IgD-negative memory B cell (primary cell): ENCODE results near the gene RAET1E. TPM values are rescaled to one million over a fixed set of nuclear protein-coding genes. Genes with fewer than 3 reads are reported as not detected.
"Not testable (repeated sequence)": the region's sequence is repeated elsewhere in the genome, so short reads cannot be mapped to it uniquely, and the experiment has no call there.

ENCODE experiments used
- H3K27ac Mint-ChIP-seq, 3 donors: one replicate each; pipeline ENCODE4 v1.8.0; 2020 to 2022; ENCODE audit warnings: mild to moderate bottlenecking in 3 of 3, mixed read lengths in 3 of 3, moderate library complexity in 1 of 3
- H3K27me3 Mint-ChIP-seq: one replicate; pipeline ENCODE4 v1.8.0; 2021; ENCODE audit warnings: mixed read lengths
- H3K36me3 Mint-ChIP-seq: one replicate; pipeline ENCODE4 v1.8.0; 2020; ENCODE audit warnings: mild to moderate bottlenecking, mixed read lengths
- H3K4me1 Mint-ChIP-seq, 3 donors: one replicate each; pipeline ENCODE4 v1.8.0; 2020 to 2022; ENCODE audit warnings: mixed read lengths in 3 of 3, mild to moderate bottlenecking in 1 of 3
- H3K4me3 Mint-ChIP-seq, 4 donors: one replicate each; pipeline ENCODE4 v1.8.0; 2020 to 2022; ENCODE audit warnings: mild to moderate bottlenecking in 4 of 4, mixed read lengths in 4 of 4, moderate library complexity in 3 of 4
- H3K9me3 Mint-ChIP-seq, 3 donors: one replicate each; pipeline ENCODE4 v1.8.0; 2020 to 2021; ENCODE audit warnings: mixed read lengths in 3 of 3, mild to moderate bottlenecking in 1 of 3
- polyA plus RNA-seq: library from polyadenylated mRNA; unstranded; fragments of 300-500 nt; fragmentation: Illumina TruSeq; gene quantifications from one replicate; pipeline ENCODE4 v1.2.3, GENCODE V29; 2021

Gene RAET1E
- polyA plus RNA-seq, 1 donor from 2014 or later: not detected

DNA sequence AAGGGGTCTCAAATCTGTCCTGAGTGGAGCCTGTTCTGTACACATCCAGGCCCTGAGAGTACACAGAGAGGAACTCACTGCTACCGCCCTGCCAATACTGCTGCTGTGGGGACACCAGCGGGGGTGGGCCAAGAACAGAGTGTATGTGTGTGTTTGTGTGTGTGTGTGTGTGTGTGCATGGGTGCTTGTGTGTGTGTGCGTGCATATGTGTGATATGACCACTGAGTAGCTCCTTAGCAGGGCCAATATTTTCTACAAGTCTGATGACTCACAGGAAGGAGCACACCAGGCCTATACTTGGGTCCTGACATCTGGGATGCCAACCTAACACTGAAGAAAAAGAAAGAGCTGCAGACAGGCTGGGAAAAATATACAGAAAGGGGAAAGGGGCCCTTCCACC lies 1.4 kb downstream of the RAET1E start:
- H3K36me3 Mint-ChIP-seq: no peaks in the 10 kb centered on the region
- H3K27ac Mint-ChIP-seq: no peak overlapping the region
- peaks cover 0 to 5% (median 1%) of the 10 kb centered on the region in 3 donors for H3K4me1 Mint-ChIP-seq
- peaks cover 0 to 1% (median 0%) of the 10 kb centered on the region in 3 donors for H3K9me3 Mint-ChIP-seq
- H3K4me3 Mint-ChIP-seq: peak overlapping the region in 1 of 4 donors; percentile 4
- peaks cover 5% of the 10 kb centered on the region for H3K27me3 Mint-ChIP-seq

GRCh38 chr6:149895833-149896271 lies 2.1 kb downstream of the RAET1E start:
- Mint-ChIP-seq H3K27me3 (peaks cover 5% of the 10 kb centered on the region), H3K4me3 (no peak overlapping the region), H3K27ac (no peak overlapping the region)

GRCh38 chr6:149895048-149895590 lies 2.8 kb downstream of the RAET1E start:
- Mint-ChIP-seq H3K27me3 (peaks cover 5% of the 10 kb centered on the region), H3K4me1 (peaks cover 0 to 5% (median 1%) of the 10 kb centered on the region in 3 donors), H3K36me3 (no peaks in the 10 kb centered on the region), H3K27ac (no peak overlapping the region), H3K9me3 (peaks cover 0 to 1% (median 0%) of the 10 kb centered on the region in 3 donors), H3K4me3 (no peak overlapping the region)

More at GRCh38 chr6:149895833-149896271, 2.1 kb downstream of the RAET1E start:
- Mint-ChIP-seq H3K36me3 (no peaks in the 10 kb centered on the region), H3K4me1 (peaks cover 0 to 5% (median 1%) of the 10 kb centered on the region in 3 donors), H3K9me3 (peaks cover 0 to 1% (median 0%) of the 10 kb centered on the region in 3 donors)

GRCh38 chr6:149891864-149892263 lies 6.0 kb downstream of the RAET1E start:
- not testable (repeated sequence) for H3K4me1 Mint-ChIP-seq, H3K9me3 Mint-ChIP-seq, H3K36me3 Mint-ChIP-seq, H3K4me3 Mint-ChIP-seq
- Mint-ChIP-seq H3K27me3 (peaks cover 11% of the 10 kb centered on the region), H3K27ac (peak overlapping the region in 1 of 3 donors; percentile 25)

GRCh38 chr6:149891259-149891658 lies 6.7 kb downstream of the RAET1E start:
- Mint-ChIP-seq H3K27ac (no peak overlapping the region), H3K36me3 (peaks cover 2% of the 10 kb centered on the region), H3K9me3 (peaks cover 0 to 1% (median 0%) of the 10 kb centered on the region in 3 donors), H3K4me3 (no peak overlapping the region), H3K27me3 (peaks cover 11% of the 10 kb centered on the region), H3K4me1 (no peaks in the 10 kb centered on the region)

DNA sequence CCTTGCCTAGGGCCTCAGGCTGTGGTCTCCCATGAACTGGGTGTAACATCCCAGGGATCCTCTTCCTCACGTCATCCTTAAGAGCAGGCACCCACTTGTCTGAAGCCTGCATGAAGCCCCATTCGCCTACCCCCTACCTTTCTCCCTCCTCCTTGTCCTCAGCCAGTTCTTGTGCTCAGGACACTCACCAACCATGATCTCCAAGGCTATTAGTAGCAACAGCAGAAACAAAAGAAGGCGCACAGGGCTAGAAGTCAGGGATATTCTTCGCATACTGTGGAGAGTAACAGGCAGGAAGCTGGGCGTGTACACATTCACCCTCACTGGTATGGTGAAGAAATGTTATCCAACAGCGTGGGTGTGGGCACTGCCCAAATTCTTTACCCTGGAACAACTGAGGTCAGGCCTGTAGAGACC lies 7.3 kb downstream of the RAET1E start:
- no peak overlapping the region for H3K27ac Mint-ChIP-seq
- no peak overlapping the region for H3K4me3 Mint-ChIP-seq
- H3K4me1 Mint-ChIP-seq: no peaks in the 10 kb centered on the region
- peaks cover 11% of the 10 kb centered on the region for H3K27me3 Mint-ChIP-seq
- H3K36me3 Mint-ChIP-seq: peaks cover 2% of the 10 kb centered on the region
- H3K9me3 Mint-ChIP-seq: peaks cover 0 to 1% (median 0%) of the 10 kb centered on the region in 3 donors

- Mint-ChIP-seq H3K4me3 (no peak overlapping the region), H3K36me3 (peaks cover 2% of the 10 kb centered on the region), H3K9me3 (peaks cover 0 to 1% (median 0%) of the 10 kb centered on the region in 3 donors), H3K4me1 (no peaks in the 10 kb centered on the region), H3K27ac (no peak overlapping the region), H3K27me3 (peaks cover 11% of the 10 kb centered on the region)
Measured at GRCh38 chr6:149889326-149889725, 8.6 kb downstream of the RAET1E start.

DNA sequence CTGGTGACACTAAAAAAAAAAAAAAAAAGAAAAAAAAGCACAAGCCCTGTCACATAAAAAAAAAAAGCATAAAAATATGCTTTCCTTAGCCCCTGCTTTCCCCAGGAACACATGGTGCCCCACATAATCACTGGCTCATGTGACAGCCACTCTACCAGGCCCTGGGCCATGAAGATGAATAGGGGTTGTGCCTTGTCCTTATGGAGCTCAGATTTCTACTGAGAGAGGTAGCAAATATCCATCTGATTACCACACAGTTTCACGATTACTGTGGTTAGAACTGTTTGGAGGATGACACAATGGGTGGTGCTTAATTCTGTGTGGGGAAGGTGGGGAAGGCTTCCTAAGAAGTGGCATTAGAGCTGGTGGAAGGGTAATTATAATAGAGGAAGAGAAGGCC lies 9.3 kb downstream of the RAET1E start:
- Mint-ChIP-seq H3K4me3 (no peak overlapping the region), H3K4me1 (no peaks in the 10 kb centered on the region), H3K36me3 (peaks cover 2% of the 10 kb centered on the region), H3K27me3 (peaks cover 11% of the 10 kb centered on the region), H3K9me3 (peaks cover 0 to 1% (median 0%) of the 10 kb centered on the region in 3 donors), H3K27ac (no peak overlapping the region)

- peaks cover 2% of the 10 kb centered on the region for H3K36me3 Mint-ChIP-seq
- no peaks in the 10 kb centered on the region for H3K9me3 Mint-ChIP-seq
- no peak overlapping the region for H3K27ac Mint-ChIP-seq
- H3K4me1 Mint-ChIP-seq: no peaks in the 10 kb centered on the region
- peaks cover 11% of the 10 kb centered on the region for H3K27me3 Mint-ChIP-seq
- no peak overlapping the region for H3K4me3 Mint-ChIP-seq
Measured at GRCh38 chr6:149888093-149888492, 9.8 kb downstream of the RAET1E start.

DNA sequence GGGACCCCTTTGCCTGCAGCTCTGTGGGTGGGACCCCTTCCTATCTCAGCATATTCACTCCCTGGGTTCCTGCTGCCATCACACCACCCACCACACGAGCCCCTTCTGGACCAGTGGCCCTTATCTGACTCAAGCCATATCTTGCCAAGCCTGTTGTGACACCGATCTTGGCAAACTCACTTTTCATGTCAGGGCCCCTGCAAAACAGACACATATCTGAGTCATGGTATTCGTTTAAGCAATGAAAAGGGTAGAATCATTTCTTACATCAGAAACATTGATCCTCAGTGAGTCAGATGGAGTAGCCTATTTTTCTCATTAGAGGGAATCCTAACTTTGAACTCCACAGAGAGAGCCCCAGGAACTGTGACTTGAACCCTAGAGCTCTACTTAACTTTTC lies 10.6 kb downstream of the RAET1E start:
- Mint-ChIP-seq H3K27ac (no peak overlapping the region), H3K9me3 (no peaks in the 10 kb centered on the region), H3K4me3 (no peak overlapping the region), H3K4me1 (no peaks in the 10 kb centered on the region), H3K36me3 (peaks cover 2% of the 10 kb centered on the region), H3K27me3 (peaks cover 7% of the 10 kb centered on the region)

GRCh38 chr6:149885888-149886287 lies 12.0 kb downstream of the RAET1E start:
- Mint-ChIP-seq H3K27me3 (peaks cover 8% of the 10 kb centered on the region), H3K9me3 (no peaks in the 10 kb centered on the region), H3K36me3 (peaks cover 2% of the 10 kb centered on the region), H3K4me3 (no peak overlapping the region), H3K27ac (no peak overlapping the region), H3K4me1 (no peaks in the 10 kb centered on the region)

DNA sequence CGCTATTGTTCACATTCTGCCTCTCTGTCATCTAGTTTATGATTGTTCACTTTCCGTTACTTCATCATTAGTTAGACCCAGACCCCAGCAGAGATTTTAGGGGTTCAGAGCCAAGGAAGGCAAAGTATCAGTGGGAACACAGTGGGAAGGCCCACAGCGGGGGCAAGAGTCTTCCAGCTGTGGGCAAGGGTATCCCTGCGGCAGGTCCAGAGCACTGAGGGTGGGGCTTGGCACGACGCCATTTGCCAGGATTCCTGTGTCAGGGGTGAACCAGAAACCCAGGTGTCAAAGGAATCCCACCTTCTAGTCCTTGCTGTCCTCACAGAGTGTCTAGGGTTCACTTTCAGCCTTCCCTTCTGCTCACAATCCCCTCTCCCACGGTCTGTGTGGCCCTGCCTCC lies 13.3 kb downstream of the RAET1E start:
- Mint-ChIP-seq H3K9me3 (no peaks in the 10 kb centered on the region), H3K4me1 (no peaks in the 10 kb centered on the region), H3K27me3 (peaks cover 13% of the 10 kb centered on the region), H3K36me3 (peaks cover 2% of the 10 kb centered on the region), H3K27ac (no peak overlapping the region), H3K4me3 (no peak overlapping the region)

GRCh38 chr6:149884215-149884614 lies 13.7 kb downstream of the RAET1E start:
- Mint-ChIP-seq H3K9me3 (no peaks in the 10 kb centered on the region), H3K27me3 (peaks cover 17% of the 10 kb centered on the region), H3K36me3 (peaks cover 2% of the 10 kb centered on the region), H3K4me1 (no peaks in the 10 kb centered on the region), H3K4me3 (peak overlapping the region in 1 of 4 donors; percentile 67), H3K27ac (no peak overlapping the region)

- Mint-ChIP-seq H3K9me3 (no peaks in the 10 kb centered on the region), H3K36me3 (no peaks in the 10 kb centered on the region), H3K27ac (no peak overlapping the region), H3K27me3 (peaks cover 13% of the 10 kb centered on the region), H3K4me1 (no peaks in the 10 kb centered on the region), H3K4me3 (no peak overlapping the region)
Measured at GRCh38 chr6:149881860-149882259, 16.1 kb downstream of the RAET1E start.

DNA sequence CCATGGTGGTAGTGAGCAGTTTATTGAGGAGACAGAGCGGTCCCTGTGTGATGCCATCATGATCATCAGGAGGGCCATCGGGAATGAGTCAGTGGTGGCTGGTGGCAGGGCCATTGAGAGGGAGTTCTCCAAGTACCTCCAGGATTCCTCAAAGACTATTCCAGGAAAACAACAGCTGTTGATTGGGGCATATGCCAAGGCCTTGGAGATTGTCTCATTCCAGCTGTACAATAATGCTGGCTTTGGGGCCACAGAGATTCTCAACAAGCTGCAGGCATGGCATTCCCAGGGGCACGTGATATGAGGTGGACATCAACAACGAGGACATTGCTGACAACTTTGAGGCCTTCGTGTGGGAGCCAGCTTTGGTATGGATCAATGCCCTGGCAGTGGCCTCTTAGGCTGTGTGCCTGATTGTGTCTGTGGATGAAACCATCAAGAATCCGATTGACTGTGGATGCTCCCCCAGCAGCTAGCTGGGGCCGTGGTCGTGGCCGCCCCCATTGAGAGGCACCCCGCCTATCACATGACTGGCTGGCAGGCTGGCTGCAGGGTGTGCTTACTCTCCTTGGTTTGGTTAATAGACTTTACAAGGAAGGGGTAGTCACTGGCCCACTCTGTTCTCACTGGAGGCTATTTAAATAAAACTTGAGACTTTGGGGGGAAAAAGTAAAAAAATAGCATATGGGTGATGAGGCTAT lies 16.7 kb downstream of the RAET1E start:
- Mint-ChIP-seq H3K9me3 (no peaks in the 10 kb centered on the region), H3K4me1 (no peaks in the 10 kb centered on the region), H3K4me3 (no peak overlapping the region), H3K27me3 (peaks cover 19% of the 10 kb centered on the region), H3K36me3 (no peaks in the 10 kb centered on the region), H3K27ac (peak overlapping the region in 1 of 3 donors; percentile 86)

DNA sequence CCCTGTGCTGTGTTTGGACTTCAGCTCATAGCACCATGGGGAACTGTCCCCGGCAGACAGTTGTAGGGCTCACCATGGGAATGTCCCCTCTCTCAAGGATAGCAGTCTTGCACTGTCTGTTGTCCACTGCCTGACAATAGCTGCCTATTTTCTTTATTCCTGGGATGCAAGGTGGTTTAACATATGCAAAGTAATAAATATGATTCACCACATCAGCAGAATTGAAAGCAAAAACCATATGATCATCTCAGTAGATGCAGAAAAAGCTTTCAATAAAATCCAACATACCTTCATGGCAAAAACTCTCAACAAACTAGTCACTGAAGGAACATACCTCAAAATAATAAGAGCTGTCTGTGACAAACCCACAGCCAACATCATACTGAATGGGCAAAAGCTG lies 20.3 kb downstream of the RAET1E start:
- no peak overlapping the region for H3K4me3 Mint-ChIP-seq

More for the DNA sequence above, 20.3 kb downstream of the RAET1E start:
- Mint-ChIP-seq H3K9me3 (peaks cover 0 to 1% (median 0%) of the 10 kb centered on the region in 3 donors), H3K4me1 (no peaks in the 10 kb centered on the region), H3K27me3 (peaks cover 24% of the 10 kb centered on the region), H3K36me3 (no peaks in the 10 kb centered on the region), H3K27ac (no peak overlapping the region)
